ENCODE measurements around the gene CASS4.
"Not testable (repeated sequence)": the region's sequence is repeated elsewhere in the genome, so short reads cannot be mapped to it uniquely, and the experiment has no call there.

The CASS4 gene, protein sequence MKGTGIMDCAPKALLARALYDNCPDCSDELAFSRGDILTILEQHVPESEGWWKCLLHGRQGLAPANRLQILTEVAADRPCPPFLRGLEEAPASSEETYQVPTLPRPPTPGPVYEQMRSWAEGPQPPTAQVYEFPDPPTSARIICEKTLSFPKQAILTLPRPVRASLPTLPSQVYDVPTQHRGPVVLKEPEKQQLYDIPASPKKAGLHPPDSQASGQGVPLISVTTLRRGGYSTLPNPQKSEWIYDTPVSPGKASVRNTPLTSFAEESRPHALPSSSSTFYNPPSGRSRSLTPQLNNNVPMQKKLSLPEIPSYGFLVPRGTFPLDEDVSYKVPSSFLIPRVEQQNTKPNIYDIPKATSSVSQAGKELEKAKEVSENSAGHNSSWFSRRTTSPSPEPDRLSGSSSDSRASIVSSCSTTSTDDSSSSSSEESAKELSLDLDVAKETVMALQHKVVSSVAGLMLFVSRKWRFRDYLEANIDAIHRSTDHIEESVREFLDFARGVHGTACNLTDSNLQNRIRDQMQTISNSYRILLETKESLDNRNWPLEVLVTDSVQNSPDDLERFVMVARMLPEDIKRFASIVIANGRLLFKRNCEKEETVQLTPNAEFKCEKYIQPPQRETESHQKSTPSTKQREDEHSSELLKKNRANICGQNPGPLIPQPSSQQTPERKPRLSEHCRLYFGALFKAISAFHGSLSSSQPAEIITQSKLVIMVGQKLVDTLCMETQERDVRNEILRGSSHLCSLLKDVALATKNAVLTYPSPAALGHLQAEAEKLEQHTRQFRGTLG

DNA sequence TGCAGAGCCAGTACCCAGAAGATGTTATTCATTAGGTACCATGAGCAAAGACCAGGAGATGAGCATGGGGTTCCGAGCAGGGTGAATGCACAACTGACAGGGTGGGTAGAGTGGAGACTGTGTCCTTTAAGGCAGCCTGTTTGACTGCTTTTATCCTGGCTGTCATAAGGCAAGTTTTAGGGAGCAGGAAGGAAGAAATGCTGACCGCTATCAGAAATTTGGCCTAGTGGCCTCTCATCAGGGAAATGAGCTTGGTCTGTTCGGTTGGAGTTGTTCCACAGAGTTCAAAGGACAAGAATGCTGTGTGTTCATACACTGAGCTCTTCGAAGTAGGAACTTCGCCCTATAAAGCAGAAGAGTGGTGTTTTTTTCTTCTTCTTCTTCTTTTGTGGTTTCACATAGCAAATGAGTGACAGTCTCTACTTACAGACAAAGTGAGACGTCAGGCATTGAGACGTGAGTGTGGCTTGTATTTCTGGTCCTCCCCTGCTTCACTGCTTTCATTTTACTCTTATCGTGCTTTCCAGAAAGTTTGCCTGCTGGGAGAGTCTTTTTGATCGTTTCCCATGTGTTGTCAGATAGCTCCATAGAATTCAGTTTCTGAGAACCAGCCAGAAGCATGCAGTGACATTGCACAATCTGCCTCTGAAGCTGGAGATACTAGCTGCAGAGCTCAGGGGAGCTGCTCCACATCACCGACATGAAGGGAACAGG, at the start of gene CASS4:
Gene CASS4 (plus strand): TSS at position 502 of the 714 bp plus-strand sequence. CDS start 199 bp downstream, at position 701.
- no peak for DNase-seq

DNA sequence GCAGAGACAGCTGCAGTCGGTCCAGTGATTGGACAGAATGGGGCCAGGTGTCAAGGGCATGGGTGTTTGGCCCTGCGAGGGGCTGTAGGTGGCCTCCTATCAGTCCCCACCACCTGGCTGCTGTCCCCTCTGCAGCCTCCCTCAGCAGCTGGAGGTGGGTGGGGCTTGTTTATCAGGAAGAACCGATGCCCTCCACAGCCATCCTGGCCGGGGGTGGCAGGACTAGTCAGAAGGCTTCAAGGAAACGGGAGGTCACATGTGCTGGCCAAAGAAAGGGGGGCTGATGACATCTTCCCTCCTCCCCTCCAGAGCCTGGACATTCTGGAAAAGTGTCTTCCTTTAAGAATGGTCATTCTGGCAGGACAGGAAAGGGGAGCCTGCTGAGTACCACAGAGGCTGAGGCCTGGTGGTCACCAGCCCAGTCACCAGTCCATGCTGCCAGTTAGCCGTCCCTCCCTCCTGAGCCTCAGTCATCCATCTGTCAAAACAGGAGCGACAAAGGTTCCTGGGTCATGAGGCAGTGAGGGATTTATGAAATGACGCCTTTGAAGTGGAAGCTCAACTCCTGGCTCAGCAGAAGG, 49.1 kb upstream of the CASS4 start:
- peak; percentile 56 for DNase-seq

DNA sequence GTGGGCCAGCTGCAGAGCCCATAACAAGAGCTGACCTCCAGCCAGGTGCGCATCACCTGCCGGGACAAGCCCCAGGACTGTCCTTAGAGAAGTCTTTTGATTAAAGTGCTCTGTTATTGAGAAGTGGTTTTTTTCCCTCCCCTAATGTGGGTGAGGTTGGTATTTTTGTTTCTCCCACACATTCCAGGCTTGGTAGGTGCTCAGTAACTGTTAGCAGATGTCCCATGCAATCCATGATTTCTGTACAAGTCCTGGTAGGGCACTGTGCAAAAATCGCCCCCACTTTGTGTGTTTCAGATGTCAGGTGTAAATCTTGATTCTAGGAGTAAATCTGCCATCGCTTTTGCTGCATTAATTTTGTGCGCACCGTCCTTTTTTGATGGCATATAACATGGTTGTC, 48.6 kb upstream of the CASS4 start:
- DNase-seq, result no peak

DNA sequence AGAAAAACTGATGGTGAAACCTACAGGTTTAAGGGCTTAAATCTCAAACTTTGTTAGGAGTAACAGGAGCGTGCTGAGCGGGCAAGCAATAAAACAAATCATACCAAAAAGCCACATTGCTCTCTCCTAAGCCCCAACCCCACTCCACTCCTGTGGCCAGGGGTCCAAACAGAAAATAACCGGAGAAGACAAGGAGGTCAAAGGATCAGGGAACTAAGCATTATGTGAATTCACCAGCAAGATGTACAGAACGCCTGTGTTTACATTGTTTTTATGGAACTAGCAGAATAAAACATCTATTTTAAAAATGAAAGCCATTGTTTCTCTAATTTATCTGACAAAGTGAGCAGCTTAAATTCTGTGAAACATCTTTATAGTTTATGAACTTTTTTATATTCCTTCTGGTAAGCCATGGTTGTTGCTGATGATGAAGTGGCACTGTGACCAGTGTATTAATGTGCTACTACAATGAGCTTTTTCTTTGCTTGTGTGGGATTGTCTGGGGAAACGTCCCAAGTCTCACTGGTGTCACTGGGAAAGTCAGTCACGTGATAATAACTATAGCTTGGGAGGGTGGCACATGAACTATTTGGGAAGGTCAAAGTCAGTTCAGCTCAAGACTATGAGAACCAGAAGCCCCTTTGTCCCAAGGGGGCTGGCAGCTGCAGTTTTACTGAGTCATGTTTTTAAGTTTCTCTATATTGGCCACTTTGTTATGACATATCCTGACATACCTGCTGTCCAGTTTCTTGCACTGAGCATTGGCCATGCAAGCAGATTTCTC, 43.5 kb upstream of the CASS4 start:
- no peak for DNase-seq

DNA sequence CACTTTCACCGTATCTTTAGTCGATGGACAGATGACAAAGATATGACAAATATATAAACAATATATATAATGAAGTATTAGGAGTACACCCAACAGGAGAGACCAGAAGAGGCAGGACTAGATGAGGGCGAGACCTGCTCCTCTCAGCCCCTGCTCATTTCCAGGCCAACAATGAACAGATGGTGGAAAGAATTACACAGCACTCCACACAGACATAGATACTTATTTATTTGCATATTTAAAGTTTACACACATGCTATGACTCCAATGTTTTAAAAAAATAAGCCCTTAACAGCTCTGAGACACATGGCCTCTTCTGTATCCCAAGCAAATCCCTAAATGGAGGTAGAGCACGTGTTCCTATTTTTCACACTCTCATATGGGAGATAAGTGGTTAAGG, 42.9 kb upstream of the CASS4 start:
- no peak for DNase-seq

DNA sequence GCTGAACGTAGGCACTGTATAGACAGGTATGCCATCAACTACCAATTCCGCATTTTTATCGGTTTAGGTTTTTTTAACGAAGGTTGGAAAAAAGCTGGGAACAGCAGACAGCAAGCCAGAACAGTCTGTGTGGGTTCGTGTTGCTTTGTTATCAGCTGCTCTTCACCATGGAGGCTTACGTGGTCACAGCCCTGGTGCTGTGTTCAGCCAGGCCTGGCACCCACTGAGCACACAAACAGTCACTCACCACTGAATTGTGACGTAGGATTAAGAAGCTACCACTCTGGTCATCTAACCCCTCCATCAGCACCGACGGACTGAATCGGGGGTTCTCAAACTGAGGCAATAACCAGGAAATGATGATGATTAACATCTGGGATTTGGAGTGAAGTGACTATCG, 40.1 kb upstream of the CASS4 start:
- DNase-seq, result no peak

DNA sequence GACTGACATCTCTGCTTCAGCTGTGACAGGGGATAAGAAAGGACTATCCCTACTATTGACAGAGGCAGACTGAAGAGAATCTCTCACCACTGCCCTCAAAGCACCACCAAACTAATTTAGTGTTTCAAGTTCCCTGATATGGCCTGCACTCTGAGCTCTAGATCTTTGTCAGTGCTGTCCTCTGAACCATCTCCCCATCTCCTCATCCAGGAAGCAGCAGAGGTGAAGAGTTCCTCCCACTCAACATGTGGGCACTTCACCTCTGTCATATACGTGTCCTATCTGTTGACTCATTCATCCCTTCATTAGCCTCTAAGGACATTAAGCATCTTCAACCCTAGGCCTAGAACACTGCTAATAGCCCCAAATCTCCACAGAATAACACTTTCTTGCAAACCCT, 39.2 kb upstream of the CASS4 start:
- DNase-seq, result no peak

DNA sequence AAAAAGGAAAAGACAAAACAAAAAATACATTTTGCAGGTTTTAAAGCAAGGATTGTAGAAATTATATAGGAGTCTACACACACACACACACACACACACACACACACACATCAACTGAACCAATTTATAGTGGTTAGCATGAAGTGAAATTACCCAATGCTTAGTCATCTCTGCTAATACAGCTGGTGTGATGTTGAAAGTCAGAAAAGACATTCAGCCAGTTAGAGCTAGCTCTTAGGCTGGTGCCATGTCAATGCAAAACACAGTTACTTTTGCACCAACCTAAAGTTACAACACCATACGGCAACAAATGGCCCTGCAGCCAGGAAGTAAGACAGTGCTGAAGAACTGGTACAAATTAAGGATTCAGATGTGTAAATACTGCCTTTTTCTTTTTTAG, 38.1 kb upstream of the CASS4 start:
- no peak for DNase-seq

DNA sequence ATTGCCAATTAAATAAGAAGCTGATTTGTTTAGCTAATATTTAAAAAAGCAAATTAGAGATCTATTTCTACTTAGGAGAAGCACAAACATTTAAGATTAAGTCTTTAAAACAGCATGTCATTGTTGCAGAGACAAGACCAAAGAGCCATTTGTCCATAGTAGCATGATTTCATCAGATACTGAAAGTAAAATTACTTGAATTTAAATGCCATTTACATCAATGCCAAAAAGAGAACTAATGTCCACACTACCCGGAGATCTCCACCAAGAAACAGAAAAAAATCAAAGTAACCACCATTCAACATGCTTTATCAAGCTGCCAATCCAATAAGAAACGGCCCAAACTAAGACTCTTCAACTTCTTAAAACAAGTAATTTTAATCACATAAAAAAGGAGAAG, 35.7 kb upstream of the CASS4 start:
- DNase-seq, result no peak

DNA sequence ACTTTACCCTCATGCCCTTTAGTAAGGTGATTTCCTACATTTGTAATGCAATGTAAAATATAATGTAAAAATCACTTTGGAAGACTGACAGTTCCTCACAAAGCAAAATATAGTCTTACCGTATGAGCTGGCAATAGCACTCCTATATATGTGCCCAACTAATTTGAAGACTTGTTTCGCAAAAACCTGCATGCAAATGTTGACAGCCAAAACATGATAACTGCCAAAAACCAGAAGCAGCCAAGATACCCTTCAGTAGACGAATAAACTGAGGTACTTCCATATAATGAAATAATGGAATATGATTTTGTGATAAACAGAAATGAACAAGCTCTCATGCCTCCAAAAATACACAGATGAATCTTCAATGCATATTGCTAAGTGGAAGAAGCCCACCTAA, 33.7 kb upstream of the CASS4 start:
- no peak for DNase-seq

DNA sequence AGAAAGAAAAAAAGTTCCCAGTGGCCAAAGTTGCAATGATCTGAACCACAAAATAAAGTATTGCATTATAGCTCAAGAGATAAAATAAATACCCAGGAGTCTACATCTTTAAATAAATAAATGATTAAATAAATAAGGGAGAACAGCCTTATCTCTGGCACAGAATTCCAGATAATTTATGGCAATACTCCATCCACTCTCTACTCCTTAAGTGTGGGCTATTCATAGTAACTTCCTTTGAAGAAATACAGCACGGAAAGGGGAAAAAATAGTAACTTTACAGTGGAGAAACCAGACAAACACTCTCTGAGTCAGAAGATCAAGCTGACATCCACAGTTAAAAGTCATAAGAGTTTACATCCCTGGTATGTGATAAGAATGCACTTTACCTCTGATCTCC, 31.7 kb upstream of the CASS4 start:
- no peak for DNase-seq

DNA sequence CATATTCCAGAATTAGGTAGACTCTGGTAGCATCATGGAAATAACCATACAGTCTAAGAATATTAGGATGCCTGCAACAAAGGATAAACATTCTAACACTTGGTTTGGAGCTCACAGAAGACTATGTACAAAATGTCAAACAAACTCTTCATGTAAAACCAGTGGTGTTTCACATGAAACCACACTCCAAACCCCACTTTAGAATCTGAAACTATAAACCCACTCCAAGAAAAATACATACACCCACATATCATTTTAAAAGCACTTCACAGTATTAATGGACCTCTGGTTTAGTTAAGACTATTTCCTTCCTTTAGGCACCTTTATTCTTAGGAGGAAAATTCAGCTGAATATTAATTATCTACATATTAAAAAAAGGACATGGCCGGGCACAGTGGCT, 30.6 kb upstream of the CASS4 start:
- no peak for DNase-seq

DNA sequence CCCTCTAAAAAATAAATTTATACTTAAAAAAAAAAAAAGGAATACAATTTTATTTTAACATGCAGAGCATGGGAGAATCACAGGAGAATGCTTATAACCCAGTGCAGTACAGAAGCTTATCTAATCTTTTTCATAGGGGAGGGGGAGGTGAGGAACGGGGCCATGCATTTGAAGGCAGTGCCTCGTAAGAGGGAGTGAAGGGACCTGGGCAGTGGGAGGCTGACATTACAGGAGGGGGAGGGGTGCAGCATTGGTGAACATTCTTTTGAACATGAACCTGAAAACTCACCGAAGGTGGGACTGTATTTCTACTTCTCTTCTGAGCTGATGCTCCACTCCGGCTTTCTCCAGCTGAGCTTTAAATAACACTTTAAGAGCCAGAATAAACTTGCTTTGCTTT, 29.4 kb upstream of the CASS4 start:
- DNase-seq, result no peak

DNA sequence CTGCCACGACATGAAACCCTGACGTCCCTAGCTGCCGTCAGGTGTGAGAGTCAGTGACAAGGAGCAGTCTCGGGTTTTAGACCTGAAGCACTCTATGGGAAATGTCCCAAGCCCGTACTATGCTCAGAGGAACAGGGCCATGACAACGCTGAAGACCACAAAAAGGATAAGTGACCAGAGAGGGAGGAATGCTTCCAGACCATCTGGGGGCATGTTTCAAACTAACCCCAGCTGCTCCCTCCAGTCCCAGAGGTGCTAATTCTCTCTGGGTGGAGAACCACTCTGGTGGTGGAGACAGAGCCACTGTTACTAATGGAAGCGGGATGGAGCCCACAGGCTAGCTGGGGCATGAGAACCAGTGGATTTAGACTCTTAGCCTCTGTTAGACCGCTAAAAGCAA, 28.7 kb upstream of the CASS4 start:
- DNase-seq, result no peak

DNA sequence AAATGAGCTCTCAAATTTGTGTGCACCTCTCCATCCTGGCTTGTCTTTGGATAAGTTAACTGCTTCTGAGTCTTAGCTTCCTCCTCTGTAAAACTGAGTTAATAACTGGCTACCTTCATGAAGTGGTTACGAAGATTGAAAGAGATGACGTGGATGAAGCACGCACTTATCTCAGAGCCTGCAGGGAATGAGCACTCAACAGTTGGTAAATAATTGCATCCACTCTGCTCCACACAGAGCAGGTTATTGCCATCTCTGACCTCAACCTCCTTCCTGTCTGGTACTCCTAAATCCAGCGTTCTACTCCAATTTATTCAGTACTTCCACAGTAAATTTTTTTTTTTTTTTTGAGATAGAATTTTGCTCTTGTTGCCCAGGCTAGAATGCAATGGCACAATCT, 26.9 kb upstream of the CASS4 start:
- no peak for DNase-seq

DNA sequence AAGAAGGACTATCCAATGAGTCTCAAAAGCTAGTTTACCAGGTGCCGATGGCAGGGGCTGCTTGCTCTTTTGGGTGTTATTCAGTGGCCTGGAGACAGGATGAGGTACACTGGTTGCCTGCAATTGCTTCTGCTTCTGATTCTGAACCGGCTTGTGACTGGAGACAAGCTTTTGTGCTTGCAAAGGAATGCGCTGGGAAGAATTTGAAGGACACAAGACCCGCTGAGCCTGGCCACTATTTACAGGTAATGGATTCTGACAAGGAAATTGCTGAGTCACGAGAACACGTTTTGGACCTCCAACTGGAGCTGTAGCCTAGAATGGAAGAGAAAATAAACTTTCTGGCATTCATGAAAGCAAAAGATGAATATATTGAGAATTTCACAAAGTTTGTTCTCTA, 25.8 kb upstream of the CASS4 start:
- no peak for DNase-seq

DNA sequence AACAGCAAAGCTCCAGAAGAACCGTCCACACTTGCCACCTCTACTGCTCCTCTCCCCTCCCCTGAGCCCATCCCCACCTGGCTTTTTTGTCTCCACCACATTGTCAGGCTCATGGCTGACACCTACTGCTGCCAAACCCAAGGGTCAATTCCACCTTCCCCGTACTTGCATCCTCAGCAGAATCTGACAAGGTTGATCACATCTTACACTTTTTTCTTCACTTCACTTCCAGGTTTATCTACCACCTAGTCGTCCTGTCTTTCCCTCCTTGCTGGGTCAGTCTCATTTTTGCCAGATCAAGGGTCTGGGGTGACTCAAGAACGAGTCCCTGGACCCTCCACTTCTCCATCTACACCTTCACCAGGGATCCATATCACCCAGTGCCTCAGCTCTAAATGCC, 23.2 kb upstream of the CASS4 start:
- DNase-seq, result no peak

DNA sequence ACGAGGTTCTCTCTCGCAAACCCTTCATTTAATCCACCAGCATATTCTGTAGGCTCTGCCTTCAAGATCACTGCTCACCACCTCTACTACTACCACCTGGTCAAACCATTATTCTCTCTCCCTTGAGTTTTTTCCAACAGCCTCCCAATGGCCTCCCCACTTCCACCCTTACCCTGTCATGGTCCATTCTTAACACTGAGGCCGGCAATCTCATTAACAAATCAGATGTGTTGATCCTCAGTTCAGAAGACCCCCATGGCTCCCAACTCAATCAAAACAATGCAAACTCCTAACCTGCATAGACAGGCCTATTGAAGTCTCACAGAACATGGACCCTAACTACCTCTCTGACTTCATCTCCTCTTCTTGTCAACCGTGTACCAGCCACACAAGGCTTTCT, 22.3 kb upstream of the CASS4 start:
- DNase-seq, result no peak

DNA sequence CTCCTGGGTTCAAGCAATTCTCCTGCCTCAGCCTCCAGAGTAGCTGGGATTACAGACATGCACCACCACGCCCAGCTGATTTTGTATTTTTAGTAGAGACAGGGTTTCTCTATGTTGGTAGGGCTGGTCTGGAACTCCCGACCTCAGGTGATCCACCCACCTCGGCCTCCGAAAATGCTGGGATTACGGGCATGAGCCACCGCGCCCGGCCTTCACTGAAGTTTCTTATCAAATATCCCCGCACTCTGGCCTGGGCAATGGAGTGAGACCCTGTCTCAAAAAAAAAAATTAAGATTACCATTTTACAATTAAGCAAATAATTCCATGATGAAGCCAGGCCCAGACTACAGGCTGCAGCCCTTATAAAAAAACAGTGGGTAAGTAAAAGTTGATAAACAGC, 21.7 kb upstream of the CASS4 start:
- DNase-seq, result not testable (repeated sequence)

DNA sequence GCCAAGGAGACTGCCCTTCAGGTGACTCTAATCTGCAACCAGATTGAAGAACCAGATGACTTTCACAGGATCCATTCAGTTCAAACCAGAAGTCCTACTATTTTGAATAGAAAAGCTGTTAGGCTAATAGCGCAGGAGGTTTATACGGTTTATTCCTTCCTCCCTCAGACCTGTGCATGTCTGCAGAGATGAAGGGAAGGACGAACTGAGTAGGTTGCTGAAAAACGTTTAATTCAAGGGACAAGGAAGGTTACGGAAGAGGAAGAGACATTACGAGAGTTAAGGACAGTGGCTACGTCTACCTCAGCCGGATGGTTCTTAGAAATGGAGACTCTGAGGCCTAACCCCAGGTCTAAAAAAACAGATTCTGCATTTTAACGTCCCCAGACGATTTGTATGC, 21.0 kb upstream of the CASS4 start:
- no peak for DNase-seq

DNA sequence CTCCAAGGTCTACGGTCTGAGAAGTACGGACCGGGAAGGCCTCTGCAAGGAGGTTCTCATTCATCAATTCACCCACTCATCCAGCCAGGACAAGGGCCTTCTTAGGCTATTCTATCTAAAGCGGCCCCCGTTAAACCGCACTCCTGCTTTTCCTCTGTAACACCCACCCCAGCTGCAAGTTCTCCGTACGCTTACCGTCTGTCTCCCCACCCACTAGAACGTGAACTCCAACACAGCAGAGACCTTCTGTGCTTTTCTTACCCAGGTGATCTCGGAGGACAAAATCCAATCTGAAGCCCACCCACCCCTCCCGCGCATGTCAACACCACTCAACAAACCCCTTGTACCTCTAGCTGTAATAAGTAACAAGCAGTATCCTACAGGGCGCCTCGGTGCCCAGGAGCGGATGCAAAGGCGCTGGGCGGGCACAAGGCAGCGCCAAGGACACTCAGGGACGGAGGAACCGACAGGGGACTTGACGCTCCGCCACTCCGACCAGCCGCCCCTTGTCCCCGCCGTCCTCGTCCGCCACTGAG, 20.4 kb upstream of the CASS4 start:
- peak; percentile 62 for DNase-seq

DNA sequence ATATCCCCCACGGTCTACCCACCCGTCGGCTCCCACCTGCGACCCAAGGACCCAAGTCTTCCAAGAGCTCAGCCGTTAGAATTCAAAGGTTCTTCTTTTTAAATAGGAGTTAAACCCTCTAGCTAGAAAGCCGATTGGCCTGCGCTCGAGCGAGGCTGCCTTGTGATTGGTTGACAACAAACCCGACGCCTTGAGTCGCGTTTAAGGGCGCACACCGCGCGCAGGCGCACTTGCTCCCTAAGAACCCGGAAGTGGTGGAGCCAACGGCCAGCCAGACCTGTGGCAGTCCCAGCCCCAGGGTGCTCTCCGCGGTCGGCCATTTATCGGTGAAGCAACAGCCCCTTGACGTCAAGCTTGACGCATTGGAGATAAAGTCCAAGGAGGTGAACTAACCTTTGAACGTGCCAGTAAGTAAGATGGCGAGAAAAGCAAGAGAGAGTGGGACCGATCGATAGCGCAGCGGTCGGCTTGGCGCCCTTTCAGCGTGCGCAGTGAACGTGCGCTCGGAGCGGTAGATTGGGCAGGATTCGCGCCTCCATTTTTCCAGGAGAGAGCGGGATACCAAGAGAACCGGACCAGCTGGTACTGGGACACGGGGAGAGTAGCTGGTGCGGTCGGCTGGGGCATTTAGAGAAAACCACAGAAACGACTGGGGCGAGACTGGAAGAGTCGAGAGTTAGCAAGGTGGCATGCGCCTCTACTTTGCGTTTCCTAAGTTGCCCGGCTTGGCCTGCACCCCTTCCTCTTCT, 19.8 kb upstream of the CASS4 start, which contains the start of the genes AURKA and CSTF1:
Gene AURKA (minus strand): TSS at position 84 of the 749 bp plus-strand sequence. CDS start 4,018 bp downstream, outside the sequence.
Gene CSTF1 (plus strand): TSS at position 514 of the 749 bp plus-strand sequence. CDS start 2,908 bp downstream, outside the sequence.
- peak; percentile 100 for DNase-seq
